Ovary (tissue), 3 donors: ENCODE data around the gene RBM25.

Experiments
- EP300 ChIP-seq: sonication (generic); formaldehyde crosslinking; IDR thresholded peaks from one replicate; pipeline ENCODE4 v1.6.1; 2017; ENCODE audit warnings: antibody characterized with exemption
- POLR2A ChIP-seq: fragments of 450-650 bp; IDR thresholded peaks from one replicate; pipeline ENCODE4 v1.6.1; 2017; ENCODE audit warnings: antibody characterized with exemption, mild to moderate bottlenecking, moderate library complexity
- TF ChIP-seq, protein P1 (sequence below), 3 donors: fragments of 450-650 bp in 2 of 3; fragments of 200-600 bp in 1 of 3; IDR thresholded peaks; one replicate each; pipeline versions ENCODE4 v1.5.1 to v1.8.0; 2016 to 2022; ENCODE audit warnings: antibody characterized with exemption in 3 of 3, mild to moderate bottlenecking in 1 of 3
- donor health status: DM: no; HTN: no; CAD: no.

DNA sequence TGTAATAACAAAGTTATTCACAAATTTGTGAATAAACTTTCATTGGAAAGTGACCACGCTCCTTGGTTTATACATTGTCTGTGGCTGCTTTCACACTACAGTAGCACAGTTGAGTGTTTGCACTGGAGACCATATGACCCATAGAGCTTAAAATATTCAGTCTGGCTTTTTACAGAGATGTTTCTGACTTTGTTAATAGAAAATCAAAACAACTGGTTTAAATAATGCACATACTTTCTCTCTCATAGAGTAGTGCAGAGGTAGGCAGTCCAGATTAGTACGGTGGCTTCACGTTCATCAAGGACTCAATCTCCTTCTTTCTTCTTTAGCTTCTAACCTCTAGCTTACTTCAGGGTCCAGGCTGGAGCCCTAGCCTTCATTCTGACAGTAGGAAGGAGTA, 114.2 kb downstream of the RBM25 start:
- TF ChIP-seq, protein P1, sequence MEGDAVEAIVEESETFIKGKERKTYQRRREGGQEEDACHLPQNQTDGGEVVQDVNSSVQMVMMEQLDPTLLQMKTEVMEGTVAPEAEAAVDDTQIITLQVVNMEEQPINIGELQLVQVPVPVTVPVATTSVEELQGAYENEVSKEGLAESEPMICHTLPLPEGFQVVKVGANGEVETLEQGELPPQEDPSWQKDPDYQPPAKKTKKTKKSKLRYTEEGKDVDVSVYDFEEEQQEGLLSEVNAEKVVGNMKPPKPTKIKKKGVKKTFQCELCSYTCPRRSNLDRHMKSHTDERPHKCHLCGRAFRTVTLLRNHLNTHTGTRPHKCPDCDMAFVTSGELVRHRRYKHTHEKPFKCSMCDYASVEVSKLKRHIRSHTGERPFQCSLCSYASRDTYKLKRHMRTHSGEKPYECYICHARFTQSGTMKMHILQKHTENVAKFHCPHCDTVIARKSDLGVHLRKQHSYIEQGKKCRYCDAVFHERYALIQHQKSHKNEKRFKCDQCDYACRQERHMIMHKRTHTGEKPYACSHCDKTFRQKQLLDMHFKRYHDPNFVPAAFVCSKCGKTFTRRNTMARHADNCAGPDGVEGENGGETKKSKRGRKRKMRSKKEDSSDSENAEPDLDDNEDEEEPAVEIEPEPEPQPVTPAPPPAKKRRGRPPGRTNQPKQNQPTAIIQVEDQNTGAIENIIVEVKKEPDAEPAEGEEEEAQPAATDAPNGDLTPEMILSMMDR (IDR thresholded peaks at IDR 0.05): no peak
- TF ChIP-seq POLR2A (no peak), EP300 (no peak)
